A549 treated with CORT108297 at 1 μM for 4 hours (cell line): ENCODE measurements around the gene MLLT11. TPM values are rescaled to one million over a fixed set of nuclear protein-coding genes. Genes with fewer than 3 reads are reported as not detected.

Experiments
- total RNA-seq: library from RNA; stranded (reverse); fragments of 200-300 nt; extraction: Qiagen RNA extraction; gene quantifications from 5 replicates; pipeline ENCODE4 v1.2.3, GENCODE V29; 2022

The MLLT11 gene, protein sequence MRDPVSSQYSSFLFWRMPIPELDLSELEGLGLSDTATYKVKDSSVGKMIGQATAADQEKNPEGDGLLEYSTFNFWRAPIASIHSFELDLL
- 14.5 to 18.8 TPM (median 17.8 TPM) in 5 replicates for total RNA-seq

DNA sequence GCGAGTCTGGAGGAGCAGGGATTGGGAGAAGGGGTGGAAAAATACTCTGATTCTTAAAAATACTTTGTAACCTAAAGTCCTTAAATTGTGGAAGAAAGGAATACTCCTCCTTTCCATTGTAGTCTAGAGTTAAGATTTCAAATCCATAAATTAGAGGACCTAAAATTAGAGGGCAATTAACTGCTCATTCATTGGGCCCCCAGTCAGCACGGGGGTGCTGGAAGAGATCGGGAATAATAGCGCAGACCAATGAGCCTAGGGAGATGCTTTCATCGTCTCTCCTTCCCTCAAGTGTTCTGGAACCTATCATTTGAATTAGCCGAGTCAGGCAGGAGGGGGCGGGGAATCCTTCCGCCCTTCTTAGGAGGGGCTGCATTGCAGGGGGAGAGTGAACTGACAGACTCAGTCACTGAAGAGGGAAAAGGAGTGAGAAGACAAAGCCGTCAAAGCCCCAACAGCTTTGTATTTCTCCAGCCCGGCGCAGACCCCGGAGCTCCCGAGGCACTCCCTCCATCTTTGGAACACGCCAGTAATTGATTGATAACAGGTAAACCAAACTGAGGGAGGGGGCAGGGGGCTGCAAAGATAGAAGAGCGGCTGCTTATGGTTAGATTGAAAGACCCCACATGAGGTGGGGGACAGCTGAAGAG, at the start of gene MLLT11:
Gene MLLT11, plus strand, starts transcription at position 391 of the 650 bp plus-strand sequence. CDS start 6,828 bp downstream, outside the sequence.

DNA sequence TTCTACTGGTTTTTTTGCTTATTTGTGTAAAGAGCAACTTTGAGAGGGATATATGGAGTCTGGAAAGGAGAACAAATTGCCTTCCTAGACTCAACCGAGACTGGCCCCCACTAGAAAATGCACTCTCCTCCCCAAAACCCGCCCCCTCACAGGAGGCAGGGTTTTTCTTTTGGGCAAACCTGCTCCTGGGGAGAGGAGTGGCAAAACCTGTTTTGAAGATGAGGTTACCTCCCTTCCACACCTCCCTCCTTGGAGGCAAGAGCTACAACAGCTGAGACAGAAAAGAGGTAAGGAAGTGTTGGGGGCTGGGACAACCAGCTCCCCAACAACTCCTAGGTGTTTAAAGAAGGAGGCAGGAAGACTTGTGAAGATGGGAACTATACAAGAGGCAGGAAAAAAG, 23.8 kb upstream of the MLLT11 start, which contains the start of gene BNIPL:
Gene BNIPL, plus strand, starts transcription at position 231 of the 400 bp plus-strand sequence. Its CDS starts 140 bp downstream, at position 371.

DNA sequence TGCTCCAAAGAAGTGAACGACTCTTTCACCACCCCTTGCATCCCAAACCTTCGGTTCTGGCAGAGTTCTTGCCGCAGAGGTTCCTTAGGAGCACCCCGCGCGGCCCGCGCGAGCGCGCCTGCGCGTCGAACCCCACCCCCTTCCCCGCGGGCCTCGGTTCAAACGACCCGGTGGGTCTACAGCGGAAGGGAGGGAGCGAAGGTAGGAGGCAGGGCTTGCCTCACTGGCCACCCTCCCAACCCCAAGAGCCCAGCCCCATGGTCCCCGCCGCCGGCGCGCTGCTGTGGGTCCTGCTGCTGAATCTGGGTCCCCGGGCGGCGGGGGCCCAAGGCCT, 12.6 kb upstream of the MLLT11 start, which contains the start of gene C1orf56:
Gene C1orf56, plus strand, starts transcription at position 161 of the 334 bp plus-strand sequence. Its CDS starts 97 bp downstream, at position 258.

DNA sequence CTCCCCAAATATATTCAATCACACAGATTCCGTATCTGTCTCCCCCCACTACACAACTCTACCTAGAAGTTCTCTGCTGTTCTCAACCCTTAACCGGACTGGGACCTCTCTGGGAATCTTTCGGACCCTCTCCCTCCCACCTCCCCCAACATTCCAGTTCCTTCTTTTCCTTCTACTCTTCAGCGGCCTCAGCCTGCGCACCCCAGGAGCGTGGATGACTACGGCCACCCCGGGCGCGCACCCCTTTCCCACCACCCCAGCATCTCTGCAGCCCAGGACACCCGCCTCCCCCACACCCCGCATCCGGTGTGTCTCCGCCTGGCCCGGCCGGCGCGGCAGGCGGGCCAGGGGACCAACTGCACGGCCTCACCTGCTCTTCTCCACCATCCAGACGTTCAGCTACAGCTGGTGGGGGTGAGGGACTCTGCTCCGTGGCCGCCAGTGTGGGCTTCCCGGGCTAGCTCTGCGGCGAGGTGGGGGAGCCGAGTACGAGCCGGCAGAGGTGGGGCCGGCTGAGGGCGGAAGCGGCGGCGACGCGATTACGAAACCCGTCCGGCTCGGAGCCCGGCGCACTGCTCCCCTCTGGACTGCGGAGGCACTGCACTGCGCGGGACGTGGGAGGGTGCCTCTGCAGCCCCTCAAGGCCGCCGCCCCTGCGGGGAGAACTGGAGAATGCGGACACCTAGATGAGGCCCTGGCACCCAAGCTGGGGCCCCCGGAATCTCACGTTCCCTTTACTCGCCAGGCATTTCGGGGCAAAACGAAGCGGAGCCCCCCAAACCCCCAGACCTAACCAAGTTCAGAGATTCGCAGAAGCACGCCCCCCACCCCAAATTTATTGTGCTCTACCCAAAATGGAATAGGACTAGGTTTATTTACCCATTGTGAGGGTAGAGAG, 839 bp upstream of the MLLT11 start, which contains the start of gene CDC42SE1:
Gene CDC42SE1, minus strand, starts transcription at position 514 of the 898 bp plus-strand sequence. CDS start 3,892 bp downstream, outside the sequence.

DNA sequence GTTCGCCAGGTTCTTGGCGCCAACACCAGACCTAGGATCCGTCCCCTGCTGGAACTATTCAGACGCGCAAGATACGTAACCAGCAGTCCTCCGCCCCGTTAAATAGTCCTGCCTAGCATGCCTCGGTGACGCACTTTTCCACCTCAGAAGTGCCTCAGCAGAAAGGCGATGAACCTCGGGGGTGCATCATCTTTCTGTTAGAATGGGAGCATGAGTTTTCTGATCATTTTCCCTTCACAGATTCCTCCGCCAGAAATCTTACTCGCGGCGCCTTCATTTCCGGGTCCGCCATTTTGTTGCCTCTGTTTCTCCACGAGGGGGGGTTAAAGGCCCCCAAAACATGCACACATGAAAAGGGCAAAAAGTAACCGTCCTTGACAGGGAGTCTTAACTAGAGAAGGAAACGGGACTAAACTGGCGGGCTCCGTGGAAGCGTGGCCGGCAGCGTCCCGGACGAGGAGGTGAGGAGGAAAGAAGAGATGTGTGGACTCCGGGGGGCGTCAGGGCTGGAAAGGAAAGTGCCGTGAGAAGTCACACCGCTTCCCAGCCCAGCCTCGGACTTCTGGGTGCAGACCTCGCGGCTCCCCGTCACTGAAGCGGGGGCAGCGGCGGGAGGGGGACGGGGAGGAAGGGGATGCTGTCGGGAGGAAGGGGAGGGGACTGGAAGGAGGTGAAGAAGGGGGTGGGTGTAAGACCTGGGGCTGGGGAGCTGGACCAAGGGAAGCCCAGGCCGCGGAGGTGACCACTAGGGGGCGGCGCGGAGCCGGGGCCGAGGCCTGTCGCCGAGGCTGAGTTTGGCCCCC, 10.5 kb downstream of the MLLT11 start, which contains the start of gene GABPB2:
Gene GABPB2, plus strand, starts transcription at position 288 of the 803 bp plus-strand sequence. CDS start 17,429 bp downstream, outside the sequence.

Other genes starting within 250 kb of the MLLT11 start
- 8.8 to 13.5 TPM (median 12.6 TPM) in 5 replicates for gene ARNT, start 183.8 kb upstream of the MLLT11 start, total RNA-seq
- gene CTXND2, start 173.3 kb upstream of the MLLT11 start, total RNA-seq, result not detected in 5 replicates
- 20.7 to 27.7 TPM (median 23.5 TPM) in 5 replicates for gene SETDB1, start 134.0 kb upstream of the MLLT11 start, total RNA-seq
- gene CERS2, start 85.6 kb upstream of the MLLT11 start, total RNA-seq, result 249 to 260 TPM (median 254 TPM) in 5 replicates
- 0.63 to 1.1 TPM (median 0.85 TPM) in 5 replicates for gene ANXA9, start 78.1 kb upstream of the MLLT11 start, total RNA-seq
- gene MINDY1, start 53.5 kb upstream of the MLLT11 start, total RNA-seq, result 2.9 to 3.6 TPM (median 3.3 TPM) in 5 replicates
- gene PRUNE1, start 51.9 kb upstream of the MLLT11 start, total RNA-seq, result 11.9 to 16.0 TPM (median 14.8 TPM) in 5 replicates
- 0.07 to 0.12 TPM (median 0.07 TPM) in 5 replicates for gene BNIPL, start 23.8 kb upstream of the MLLT11 start, total RNA-seq
- 5.8 to 8.9 TPM (median 7.1 TPM) in 5 replicates for gene C1orf56, start 12.6 kb upstream of the MLLT11 start, total RNA-seq
- gene CDC42SE1, start 775 bp upstream of the MLLT11 start, total RNA-seq, result 71.6 to 85.1 TPM (median 74.0 TPM) in 5 replicates
- gene GABPB2, start 10.4 kb downstream of the MLLT11 start, total RNA-seq, result 2.7 to 3.9 TPM (median 3.5 TPM) in 5 replicates
- 1.3 to 2.5 TPM (median 1.9 TPM) in 5 replicates for gene SEMA6C, start 86.2 kb downstream of the MLLT11 start, total RNA-seq
- gene TNFAIP8L2, start 96.3 kb downstream of the MLLT11 start, total RNA-seq, result not detected in 5 replicates
- 5.3 to 7.5 TPM (median 6.6 TPM) in 5 replicates for gene LYSMD1, start 105.5 kb downstream of the MLLT11 start, total RNA-seq
- 44.0 to 49.0 TPM (median 44.9 TPM) in 5 replicates for gene SCNM1, start 105.7 kb downstream of the MLLT11 start, total RNA-seq
- 0.30 to 0.46 TPM (median 0.35 TPM) in 4 of 5 replicates, not detected in the other for gene TMOD4, start 115.6 kb downstream of the MLLT11 start, total RNA-seq
- 39.9 to 66.6 TPM (median 45.1 TPM) in 5 replicates for gene VPS72, start 129.8 kb downstream of the MLLT11 start, total RNA-seq
- gene PIP5K1A, start 138.2 kb downstream of the MLLT11 start, total RNA-seq, result 42.3 to 54.3 TPM (median 44.7 TPM) in 5 replicates
- gene PSMD4, start 194.3 kb downstream of the MLLT11 start, total RNA-seq, result 172 to 208 TPM (median 186 TPM) in 5 replicates
- 11.8 to 15.3 TPM (median 14.0 TPM) in 5 replicates for gene ZNF687, start 221.9 kb downstream of the MLLT11 start, total RNA-seq